ENCODE results near the gene PDE1C.
"Not testable (repeated sequence)": the region's sequence is repeated elsewhere in the genome, so short reads cannot be mapped to it uniquely, and the experiment has no call there.

The PDE1C gene

DNA sequence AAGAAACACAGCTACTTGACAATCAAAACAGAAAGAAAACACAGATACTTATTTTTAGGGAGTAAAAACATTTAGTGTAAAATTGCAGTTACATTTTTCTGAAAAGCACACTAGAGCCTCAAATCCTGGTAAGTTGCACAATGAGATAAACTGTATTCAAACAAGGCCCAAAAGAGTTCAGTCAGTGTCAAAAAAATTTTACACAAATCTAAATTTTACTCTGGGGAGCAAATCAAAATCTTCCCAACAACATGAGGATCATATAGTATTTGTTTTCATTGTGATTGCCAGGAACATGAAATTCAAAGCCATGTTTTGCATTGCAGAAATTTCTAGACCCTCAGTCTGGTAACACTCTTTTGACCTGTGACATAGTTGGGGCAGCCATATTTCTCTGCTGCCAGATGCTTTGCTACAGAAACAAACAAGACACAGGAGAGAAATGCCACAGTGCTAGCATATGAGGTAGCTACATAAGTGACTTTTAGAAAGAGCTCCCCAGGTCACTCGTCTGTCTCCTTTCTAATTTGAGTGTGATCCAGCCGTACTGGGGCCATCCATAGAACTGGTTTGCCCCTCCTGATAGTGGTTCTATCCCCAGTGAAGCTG, 49.6 kb downstream of the PDE1C start:
- H3K27ac ChIP-seq, result no peak overlapping the region
- TF ChIP-seq ZFX (IDR thresholded peaks at IDR 0.05; ENCODE audit: borderline replicate concordance), result no peak
- TF ChIP-seq CTCF (IDR thresholded peaks at IDR 0.05), result no peak

- H3K27ac ChIP-seq, result no peak overlapping the region
- TF ChIP-seq ZFX (IDR thresholded peaks at IDR 0.05; ENCODE audit: borderline replicate concordance) (no peak), CTCF (IDR thresholded peaks at IDR 0.05) (no peak)
Measured at GRCh38 chr7:32018845-32019578, 51.2 kb downstream of the PDE1C start.

DNA sequence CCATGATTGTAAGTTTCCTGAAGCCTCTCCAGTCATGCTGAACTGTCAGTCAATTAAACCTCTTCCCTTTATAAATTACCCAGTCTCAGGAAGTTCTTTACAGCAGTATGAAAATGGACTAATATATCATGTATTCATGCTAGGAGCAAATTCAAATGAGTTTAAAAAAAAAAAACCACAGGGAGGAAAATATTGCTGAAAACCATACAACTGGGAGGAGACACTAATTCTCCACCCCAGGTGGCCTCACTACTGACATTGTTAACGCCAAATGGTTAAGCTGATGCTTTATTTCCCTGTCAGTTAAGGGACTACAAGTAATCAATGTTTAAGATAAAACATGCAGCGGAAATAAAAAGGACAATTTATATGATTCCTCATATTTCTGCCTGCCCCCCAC, 55.1 kb downstream of the PDE1C start:
- no peak overlapping the region for H3K27ac ChIP-seq
- TF ChIP-seq ZFX (IDR thresholded peaks at IDR 0.05; ENCODE audit: borderline replicate concordance), result no peak
- TF ChIP-seq CTCF (IDR thresholded peaks at IDR 0.05), result no peak

- not testable (repeated sequence) for H3K27ac ChIP-seq
Measured at GRCh38 chr7:32013471-32013870, 56.7 kb downstream of the PDE1C start.

- no peak overlapping the region for H3K27ac ChIP-seq
- TF ChIP-seq CTCF (IDR thresholded peaks at IDR 0.05), result no peak
- no peak for TF ChIP-seq ZFX (IDR thresholded peaks at IDR 0.05; ENCODE audit: borderline replicate concordance)
Measured at GRCh38 chr7:32005577-32005976, 64.6 kb downstream of the PDE1C start.

- H3K27ac ChIP-seq, result no peak overlapping the region
- TF ChIP-seq CTCF (IDR thresholded peaks at IDR 0.05), result no peak
- TF ChIP-seq ZFX (IDR thresholded peaks at IDR 0.05; ENCODE audit: borderline replicate concordance), result no peak
Measured at GRCh38 chr7:32001948-32002347, 68.3 kb downstream of the PDE1C start.

DNA sequence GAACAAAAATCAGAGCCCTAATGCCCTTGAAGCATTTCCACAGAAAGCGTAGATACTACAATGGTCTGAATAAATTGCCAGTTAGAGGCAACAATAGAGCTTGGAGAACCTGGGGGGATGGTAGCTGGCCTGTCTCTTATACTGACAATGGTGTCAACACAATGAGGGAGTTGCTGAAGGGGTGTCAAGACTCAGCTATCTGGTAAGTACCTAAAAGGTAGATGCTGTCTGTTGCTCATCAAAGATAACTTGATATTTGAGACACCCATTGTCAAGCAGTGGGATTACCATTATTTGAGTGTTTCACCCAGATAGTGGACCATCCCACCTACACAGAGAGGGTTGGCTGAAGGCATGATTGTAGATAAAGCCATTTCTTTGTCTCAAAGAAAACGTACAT, 72.8 kb downstream of the PDE1C start:
- no peak for TF ChIP-seq CTCF (IDR thresholded peaks at IDR 0.05)
- no peak for TF ChIP-seq ZFX (IDR thresholded peaks at IDR 0.05; ENCODE audit: borderline replicate concordance)

More for the DNA sequence above, 72.8 kb downstream of the PDE1C start:
- no peak overlapping the region for H3K27ac ChIP-seq
